HG02588 (cell line): ENCODE results near the gene HRAS.

Experiments used
- ATAC-seq: cut with Tn5 transposase; IDR thresholded peaks from one replicate; pipeline ENCODE4 v1.9.1; 2021; ENCODE audit warnings: mild to moderate bottlenecking, moderate library complexity; ENCODE audit not compliant: unreplicated experiment

Gene HRAS

DNA sequence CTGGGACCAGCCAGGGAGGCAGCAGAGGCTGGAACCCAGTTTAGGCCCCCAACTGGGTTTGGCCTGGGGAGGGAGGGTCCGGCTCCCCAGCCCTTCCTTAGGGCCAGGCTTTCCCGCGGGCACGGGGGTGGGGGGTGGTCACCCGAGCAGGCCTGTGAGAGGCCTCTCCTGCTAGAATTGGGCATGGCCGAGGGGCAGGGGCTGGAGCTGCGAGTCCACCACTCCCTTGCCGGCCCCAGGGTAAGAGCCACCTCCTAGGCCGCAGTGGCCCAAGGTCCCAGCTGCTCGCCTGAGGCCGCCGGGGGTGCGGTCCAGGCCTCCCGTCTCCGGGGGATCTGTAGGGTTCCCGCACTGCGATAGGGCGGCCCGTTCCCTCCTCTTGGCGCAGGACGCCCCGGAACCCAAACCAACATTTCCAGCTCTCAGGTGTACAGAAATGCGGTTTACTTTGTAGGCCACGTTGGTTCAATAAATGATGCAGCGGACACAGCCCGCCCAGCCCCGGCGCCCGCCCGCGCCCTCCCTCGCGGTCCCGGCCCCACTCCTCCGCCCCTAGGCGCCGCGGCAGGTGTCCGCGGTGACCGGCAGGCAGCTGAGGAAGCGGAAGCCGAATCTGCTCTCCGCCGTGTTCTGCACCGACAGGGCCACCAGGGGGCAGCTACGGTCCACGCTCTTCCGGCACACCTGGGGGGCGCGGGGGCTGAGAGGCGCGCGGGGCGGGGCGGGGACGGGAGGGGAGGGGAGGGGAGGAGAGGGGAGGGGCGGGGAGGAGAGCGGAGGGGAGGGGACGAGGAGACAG, 19.3 kb upstream of the HRAS start:
- ATAC-seq: no peak

DNA sequence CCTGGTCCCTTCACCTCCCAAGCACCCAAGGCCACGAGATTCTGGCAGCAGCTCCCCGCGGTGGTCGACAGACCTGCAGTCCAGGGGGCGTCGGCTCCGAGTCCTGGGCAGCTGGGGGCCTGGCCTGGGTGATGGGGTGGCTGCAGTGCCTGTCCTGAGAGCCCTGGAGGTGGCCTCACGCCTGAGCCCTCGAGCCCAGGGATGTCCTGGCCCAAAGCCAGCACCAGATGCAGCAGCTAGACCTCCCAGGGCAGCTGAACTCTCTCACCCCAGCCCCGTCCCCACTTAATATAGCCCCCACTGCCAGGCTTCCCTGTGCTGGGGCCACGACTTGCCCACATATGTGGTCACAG, 18.6 kb upstream of the HRAS start:
- no peak for ATAC-seq

DNA sequence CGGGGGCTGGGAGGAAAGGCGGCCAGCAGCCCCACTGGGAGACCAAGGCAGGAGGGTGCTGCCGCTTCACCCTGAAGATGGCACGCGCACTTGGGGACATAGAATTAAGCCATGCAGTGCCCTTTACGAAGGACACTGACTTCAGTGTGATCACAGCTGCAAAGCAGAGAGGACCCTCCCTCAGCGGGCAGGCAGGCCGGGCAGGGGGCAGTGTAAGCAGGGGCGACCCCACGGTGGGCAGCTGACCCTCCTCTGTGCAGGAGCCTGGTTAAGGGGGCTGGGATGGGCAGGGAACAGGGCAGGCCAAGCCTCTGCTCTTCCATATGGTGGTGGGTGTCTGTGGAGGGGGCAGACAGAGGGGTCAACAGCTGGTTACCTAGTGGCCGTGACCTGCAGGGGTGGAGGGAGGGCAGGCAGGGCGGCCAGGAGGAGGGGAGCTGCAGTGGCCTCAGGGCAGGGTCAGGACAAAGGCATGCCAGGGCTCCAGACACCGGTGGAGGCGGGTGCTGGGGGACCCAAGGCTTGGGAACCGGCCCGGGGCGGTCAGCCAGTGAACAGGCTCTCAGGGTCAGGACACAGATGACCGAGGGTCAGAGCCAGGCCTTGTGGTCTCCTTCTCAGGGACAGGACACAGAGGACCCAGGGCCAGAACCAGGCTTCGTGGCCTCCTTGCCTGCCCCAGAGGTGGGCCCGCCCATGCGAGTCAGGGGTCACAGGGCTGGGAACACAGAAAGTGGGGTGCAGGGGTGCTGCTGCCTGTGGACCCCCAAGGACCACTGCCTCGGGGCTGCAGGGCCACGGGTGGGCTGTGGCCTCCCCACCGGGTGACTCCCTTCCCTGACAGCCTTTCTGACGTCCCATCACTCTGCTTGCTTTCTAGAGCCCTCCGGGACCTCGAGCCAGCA, 18.0 kb upstream of the HRAS start:
- ATAC-seq: no peak

DNA sequence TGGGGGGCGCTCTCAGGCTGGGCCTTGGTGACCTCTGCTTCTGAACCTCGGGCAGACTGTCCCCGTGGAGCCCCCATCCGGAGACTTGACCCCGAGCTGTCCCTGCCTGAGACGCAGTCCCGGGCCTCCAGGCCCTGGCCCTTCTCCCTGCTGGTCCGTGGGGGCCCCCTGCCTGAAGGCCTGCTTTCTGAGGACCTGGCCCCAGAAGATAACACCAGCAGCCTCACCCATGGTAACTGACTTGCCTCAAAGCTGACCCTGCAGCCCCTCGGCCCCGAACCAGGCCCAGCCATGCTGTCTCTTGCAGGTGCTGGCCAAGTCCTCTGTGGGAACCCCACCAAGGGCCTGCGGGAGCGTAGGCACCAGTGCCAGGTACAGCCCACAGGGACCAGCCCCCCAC, 16.2 kb upstream of the HRAS start:
- no peak for ATAC-seq

DNA sequence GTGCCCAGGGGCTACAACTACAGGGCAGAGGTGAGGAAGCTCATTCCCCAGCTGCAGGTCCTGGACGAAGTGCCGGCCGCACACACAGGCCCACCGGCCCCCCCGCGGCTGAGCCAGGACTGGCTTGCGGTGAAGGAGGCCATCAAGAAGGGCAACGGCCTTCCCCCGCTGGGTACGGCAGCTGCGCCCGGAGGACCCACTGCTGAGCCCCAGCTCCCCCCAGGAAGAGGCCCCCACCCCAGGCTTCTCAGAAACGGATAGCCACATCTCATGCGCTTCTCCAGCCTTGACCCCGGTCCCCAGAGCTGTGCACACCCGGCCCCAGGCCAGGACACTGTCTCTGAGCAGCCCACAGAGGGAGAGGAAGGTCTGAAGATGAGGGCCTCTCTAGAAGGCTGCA, 15.8 kb upstream of the HRAS start:
- ATAC-seq: no peak

DNA sequence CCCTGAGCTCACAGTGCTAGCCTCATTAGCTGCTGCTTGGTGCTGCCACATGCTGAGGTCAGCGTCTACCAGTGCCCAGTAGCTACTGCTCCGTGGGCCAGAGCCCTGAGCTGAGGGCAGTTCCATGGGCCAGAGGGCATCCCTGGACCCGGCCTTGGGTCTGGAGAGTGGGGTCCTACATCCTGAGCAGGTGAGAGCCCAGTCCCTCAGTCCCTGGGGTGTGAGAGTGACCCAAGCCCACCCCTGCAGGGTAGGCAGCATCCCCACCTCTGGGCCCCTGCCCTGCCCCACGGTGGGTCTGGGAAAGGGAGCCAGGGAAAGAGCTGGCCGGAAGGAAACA, 15.3 kb upstream of the HRAS start:
- no peak for ATAC-seq

DNA sequence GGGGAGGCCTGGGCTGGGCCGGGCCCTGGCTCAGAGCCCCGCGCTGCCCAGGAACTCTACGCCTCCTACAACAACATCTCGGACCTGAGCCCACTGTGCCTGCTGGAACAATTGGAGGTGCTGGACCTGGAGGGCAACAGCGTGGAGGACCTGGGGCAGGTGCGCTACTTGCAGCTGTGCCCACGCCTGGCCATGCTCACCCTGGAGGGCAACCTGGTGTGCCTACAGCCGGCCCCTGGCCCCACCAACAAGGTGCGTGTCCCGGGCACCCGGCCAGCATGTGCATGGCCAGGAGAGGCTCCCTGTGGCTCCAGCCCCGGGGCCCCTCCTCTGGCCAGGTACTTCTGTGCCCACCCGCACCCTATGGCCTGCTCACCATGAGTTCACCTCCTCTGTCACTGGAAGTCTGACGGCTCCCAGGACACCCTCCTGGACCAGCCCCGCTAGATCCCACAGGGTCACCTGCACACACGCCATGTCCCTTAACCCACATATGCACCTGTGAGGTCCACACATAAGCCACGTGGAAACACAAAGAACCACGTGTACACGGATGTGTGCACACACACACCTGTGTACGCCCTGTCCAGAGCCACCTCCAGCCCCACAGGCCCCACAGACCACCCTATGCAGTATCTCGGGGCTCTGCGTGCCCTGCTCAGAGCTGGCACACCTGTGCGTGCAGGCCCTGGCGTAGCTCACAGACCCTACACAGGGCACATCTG, 14.8 kb upstream of the HRAS start:
- no peak for ATAC-seq

DNA sequence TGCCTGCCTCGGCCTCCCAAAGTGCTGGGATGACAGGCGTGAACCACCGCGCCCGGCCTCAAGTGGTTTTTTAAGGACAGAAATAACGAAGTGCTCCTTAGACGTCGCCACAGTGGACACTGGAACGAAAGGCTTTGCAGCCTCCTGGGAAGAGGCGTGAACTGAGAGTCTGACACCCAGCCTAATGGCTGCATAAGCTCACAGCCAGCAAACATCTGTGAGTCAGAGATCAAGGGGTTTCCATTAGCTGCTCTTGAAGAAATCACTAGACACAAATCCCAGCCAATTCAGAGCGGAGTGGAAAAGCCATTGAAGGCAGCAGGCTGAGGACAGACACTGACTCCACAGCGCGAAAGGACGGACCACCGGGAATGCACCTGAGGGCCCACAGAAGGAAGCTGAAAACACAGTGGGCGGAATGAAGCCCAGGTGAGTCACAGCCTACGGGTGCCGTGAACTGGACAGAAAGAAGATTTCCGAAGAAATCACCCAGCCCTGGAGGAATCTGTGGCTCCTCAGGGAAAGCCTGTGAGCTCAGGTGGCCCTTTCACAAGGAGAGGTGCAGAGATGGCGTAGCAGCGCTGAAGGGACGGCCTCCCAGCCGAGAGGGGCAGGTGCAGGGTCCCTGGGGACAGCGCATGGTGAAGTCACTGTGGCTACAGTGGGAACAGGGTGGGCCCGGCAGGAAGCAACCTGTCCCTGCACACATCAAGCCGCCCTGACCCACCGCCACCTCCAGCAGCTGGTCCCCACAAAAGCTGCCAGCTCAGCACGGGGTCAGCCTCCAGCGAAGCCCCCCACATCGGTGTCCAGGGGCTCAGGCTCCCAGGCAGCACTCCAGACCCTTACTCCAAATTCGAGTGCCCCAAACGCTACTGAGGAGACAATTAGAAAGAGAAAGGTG, 13.6 kb upstream of the HRAS start:
- no peak for ATAC-seq

DNA sequence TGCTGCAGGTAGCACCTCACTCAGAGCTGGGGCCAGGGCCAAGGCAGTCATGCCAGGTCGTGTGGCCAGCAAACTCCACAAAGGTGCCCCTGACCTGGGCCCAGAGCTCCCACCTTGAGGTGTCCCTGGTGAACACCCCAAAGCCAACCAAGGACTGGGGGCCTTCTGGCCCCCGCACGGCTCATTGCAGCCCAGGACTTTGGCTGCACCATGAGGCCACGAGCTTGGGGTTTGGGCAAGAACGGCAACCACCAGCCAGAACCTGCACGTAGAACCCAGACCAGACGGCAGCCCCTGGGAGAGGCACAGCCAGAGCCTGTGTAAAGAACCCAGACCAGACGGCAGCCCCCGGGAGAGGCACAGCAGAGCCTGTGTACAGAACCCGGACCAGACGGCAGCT, 9.8 kb upstream of the HRAS start:
- ATAC-seq: no peak

DNA sequence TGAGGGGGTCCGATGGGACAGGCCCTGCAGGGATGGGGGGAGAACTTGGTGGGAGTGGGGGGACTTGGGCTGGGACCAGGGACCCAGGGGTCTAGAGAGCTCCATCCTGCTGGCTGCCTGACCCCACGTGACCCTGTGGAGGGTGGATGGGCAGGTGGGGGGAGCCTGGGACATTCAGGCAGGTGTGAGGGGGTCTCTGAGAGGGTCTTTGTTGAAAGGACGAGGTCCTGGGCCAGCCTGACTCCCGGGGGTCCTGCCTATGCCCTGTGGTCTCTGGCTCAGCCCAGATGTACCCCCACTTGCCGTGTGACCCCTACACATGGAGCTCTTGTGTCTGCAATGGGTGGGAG, 9.4 kb upstream of the HRAS start:
- no peak for ATAC-seq

DNA sequence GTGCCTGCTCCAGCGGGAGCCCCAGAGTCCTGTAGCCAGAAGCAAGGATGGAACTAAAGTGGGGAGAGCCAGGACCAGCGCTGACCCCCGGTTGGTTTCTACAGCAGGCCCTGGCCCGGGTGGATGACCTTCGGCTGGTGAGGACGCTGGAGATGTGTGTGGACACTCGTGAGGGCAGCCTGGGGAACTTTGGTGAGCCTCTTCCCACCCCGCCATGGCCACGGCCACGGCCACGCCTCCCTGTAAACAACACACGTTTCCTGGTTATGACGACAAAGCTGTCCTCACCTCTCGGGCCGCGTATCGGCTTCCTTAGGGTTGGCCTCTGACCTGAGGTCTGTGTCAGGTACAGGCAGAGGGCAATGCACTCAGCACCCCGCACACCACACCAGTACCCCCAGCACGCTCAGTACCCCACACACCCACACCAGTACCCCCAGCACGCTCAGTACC, 6.1 kb upstream of the HRAS start:
- ATAC-seq: no peak

DNA sequence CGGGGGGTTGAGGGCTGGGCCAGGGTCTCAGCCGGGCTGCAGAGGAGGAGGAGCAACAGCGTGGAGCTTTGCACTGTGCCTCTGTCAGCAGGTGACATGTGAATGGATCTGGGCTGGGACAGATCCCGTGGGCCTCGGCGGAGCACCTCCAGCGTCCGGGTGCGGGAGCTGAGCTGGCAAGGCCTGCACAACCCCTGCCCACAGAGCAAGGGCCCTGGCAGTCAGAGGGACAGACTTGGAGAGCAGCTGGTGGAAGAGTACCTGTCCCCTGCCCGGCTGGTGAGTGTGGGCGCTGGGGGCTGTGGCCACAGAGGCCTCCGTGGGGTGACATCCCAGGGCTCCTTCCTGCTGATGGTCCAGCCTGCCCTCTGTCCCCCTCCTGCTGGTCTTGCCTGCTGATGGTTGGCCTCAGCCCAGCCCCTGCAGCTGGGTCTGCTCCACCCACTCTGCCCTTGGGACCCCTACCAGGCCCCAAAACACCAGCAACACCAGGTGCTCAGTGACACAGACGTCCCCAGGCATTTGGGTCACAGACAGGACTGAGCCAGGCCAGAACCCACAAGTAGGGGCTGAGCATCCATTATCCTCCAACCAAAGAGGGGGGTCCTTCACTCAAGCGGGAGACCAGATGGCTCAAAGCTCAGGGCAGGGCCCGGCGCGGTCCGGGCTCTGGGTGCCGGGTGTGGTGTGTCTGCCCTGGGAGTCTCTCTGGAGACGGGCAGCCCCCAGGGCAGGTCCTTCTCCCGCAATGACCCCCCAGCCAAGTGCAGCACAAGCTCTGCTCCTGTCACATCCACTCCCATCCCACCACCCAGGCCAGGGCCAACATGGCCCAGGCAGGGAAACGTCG, 5.4 kb upstream of the HRAS start:
- no peak for ATAC-seq

DNA sequence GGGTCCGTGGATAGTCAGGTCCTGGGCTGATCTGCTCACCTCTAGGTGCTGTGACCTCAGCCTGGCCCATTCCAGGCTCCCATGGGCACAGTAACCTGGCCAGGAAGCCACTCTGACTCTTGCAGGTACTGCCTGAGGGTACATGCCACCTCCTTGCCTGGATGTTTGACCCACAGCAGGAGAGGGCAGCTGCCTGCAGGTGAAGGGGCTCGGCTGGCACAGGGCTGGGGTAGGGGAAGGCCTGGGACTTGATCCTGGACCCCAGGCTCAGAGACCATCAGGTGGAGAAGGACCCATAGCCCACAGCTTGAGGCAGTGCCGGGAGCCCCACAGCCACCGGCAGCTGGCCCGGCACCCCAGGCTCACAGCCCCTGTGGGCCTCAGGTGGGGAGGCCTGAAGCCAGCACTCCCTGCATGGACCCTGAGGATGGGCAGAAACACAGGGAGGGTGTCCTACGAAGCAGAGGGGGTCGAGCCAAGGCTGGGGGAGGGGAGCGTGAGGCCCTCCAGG, 4.7 kb upstream of the HRAS start:
- no peak for ATAC-seq

DNA sequence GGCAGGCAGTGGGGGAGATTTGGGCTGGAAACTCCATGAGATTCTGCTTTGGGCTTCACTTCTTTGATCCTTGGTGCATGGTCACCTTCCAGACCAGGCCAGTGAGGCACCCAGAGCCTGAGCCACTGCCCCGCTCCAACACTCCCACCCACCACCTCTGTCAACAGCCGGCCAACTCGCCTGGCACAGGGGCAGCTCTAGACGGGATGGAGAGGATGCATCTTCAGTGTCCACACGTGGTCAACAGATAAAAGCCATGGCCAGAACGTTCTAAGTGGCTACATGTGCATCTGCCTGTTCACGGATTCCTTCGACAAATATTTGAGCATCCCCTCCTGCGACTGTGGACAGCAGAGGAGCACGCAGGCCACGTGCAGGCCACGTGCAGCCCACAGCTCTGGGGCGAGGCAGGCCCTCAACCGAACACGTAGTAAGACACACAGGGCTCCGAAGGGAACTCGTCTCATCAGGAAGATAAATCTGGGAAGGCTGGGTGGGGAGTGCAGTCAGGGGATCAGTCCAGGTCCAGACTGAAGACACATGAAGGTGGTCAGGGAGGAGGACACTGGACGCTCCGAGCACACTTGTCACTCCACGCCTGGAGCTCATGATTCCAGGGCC, 3.2 kb upstream of the HRAS start:
- ATAC-seq: no peak

DNA sequence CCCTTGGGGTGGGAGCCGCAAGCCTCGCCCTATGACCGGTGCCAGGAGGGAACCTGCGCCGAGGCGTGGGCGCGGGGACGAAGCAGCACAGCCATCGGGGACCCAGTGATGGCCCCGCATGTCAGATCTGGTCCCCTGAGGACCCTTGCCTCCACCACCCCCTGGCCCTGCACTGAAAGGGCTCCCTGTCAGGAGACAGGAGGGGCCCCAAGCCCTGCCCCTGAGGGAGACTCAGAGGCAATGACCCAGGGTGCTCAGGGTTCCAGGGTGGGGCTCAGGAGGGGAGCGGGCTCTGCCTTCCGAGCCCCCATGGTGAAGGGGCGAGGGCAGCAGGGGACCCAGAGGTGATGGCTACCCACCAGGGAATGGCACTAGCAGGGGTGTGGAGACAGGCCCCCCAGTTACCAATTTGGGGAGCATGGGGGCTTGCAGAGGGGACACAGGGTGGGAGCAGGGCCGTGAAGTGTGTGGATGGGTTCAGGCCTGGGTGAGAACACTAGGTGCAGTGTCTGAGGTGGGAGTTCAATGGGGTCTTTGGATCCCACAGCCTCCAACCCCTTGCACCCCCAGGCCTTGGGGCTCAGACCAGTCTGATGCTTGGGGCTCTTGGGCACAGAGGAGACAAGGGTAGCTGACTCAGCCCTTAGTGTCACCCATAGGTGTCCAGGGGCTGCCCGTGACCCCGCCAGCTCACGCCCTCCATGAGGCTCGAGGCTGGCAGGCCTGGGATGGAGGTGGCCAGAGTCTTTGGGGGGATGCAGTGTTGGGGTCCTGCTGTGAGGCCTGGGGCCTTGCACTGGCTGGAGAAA, 2.5 kb upstream of the HRAS start:
- ATAC-seq: no peak

DNA sequence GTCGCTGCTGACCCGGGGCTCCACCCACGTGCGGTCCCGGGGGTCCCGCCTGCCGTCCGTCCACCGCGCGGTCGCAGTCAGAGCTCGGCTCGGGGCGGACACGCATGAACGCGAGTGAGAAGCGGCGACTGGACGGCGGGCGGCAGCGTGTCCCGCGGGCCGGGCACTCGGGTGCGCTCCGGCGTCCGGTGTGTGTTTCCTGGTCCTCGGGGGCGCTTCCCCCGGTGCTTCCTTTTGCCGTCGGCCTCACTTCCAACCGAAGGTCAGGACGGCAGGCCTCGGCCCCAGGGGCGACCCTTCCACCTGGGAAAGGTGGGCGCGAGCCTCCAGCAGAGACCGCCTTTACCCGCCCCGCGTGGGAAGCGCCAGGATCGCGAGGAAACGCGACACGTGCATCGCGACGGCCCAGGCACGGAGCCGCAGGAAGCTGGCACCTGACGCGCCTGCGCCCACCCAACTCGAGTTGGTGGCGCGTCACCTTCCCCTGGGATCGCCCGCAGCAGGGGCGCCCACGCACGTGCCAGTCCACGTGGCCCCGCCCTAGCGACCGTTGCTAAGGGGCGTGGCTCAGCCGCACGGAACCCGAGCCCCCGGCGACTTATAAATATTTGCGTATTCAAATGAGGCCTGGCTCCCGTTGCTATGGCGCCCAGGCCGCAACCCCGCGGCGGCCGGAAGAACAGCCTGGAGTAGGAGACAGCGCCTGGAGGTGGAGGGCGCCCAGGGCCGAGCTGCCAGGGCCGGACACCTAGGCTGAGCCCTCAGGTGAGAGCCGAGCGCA, 1.7 kb upstream of the HRAS start, which contains the start of gene LRRC56:
LRRC56 (plus strand) TSS at position 687 of the 781 bp plus-strand sequence. CDS start 3,158 bp downstream, outside the sequence.
- ATAC-seq: peak; percentile 37

DNA sequence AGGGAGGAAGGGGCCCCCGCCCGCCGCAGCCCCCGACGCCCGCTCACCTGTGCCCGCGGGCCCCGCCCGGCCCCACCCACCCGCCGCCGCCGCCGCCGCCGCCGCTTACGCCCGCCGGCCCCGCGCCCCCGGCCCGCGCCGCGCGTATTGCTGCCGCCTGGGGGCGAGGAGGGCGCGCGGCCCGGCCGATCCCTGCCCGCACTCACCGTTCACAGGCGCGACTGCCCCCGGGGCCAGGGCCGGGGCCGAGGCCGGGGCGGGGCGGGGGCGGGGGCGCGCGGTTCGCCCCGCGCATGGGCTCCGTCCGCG, 212 bp downstream of the HRAS start:
- ATAC-seq: no peak
